GM18508 (cell line): Measurements from ENCODE around the gene ARF6.
"Not testable (repeated sequence)": the region's sequence is repeated elsewhere in the genome, so short reads cannot be mapped to it uniquely, and the experiment has no call there.

Experiments
- ATAC-seq: cut with Tn5 transposase; IDR thresholded peaks from one replicate; pipeline ENCODE4 v1.9.1; 2021; ENCODE audit warnings: moderate number of reproducible peaks; ENCODE audit not compliant: insufficient read depth, unreplicated experiment

The ARF6 gene

GRCh38 chr14:49892636-49893308 lies at the start of gene ARF6:
TSS of gene ARF6 (plus strand) at chr14:49893082. CDS start at chr14:49893737, 655 bp downstream.
- peak; percentile 43 for ATAC-seq

GRCh38 chr14:49849213-49849847 lies 43.6 kb upstream of the ARF6 start:
- no peak for ATAC-seq

- ATAC-seq = no peak
These were observed 41.1 kb upstream of the ARF6 start for GRCh38 chr14:49851813-49852212.

GRCh38 chr14:49852301-49853157 lies 40.4 kb upstream of the ARF6 start, which contains the start of gene NEMF:
TSS of gene NEMF (minus strand) at chr14:49852788. CDS start at chr14:49852753, 35 bp downstream.
- peak; percentile 70 for ATAC-seq

GRCh38 chr14:49853158-49853477 lies 39.8 kb upstream of the ARF6 start:
- no peak for ATAC-seq

GRCh38 chr14:49853572-49854375 lies 39.1 kb upstream of the ARF6 start:
- peak; percentile 30 for ATAC-seq

GRCh38 chr14:49857427-49858003 lies 35.4 kb upstream of the ARF6 start:
- no peak for ATAC-seq

GRCh38 chr14:49858383-49858782 lies 34.5 kb upstream of the ARF6 start:
- ATAC-seq = no peak

- no peak for ATAC-seq
These were observed 31.7 kb upstream of the ARF6 start for GRCh38 chr14:49860988-49861698.

GRCh38 chr14:49861699-49862088 lies 31.2 kb upstream of the ARF6 start:
- no peak for ATAC-seq

GRCh38 chr14:49862089-49862673 lies 30.7 kb upstream of the ARF6 start:
- no peak for ATAC-seq

- ATAC-seq = no peak
These were observed 29.2 kb upstream of the ARF6 start for GRCh38 chr14:49863487-49864281.

GRCh38 chr14:49865431-49865859 lies 27.4 kb upstream of the ARF6 start:
- no peak for ATAC-seq

- ATAC-seq = peak; percentile 72
These were observed 24.8 kb upstream of the ARF6 start for GRCh38 chr14:49867831-49868719.

GRCh38 chr14:49868720-49869114 lies 24.2 kb upstream of the ARF6 start:
- ATAC-seq = no peak

GRCh38 chr14:49870908-49871307 lies 22.0 kb upstream of the ARF6 start:
- no peak for ATAC-seq

- not testable (repeated sequence) for ATAC-seq
These were observed 19.3 kb upstream of the ARF6 start for GRCh38 chr14:49873548-49873947.
